Liver (tissue), 9 donors: ENCODE measurements around the gene RAB31. TPM values are rescaled to one million over a fixed set of nuclear protein-coding genes. Genes with fewer than 3 reads are reported as not detected.

Source experiments
- DNase-seq: peaks from one replicate; pipeline ENCODE4 v3.0.0-alpha.2; 2017; ENCODE audit warnings: low spot score
- H3K27ac ChIP-seq, 2 donors: one replicate each; pipeline ENCODE4 v1.7.0; 2013; ENCODE audit warnings: inconsistent platforms in 2 of 2, low read length in 2 of 2, control low read depth in 1 of 2, low read depth in 1 of 2, mild to moderate bottlenecking in 1 of 2
- H3K27me3 ChIP-seq, 4 donors: one replicate each; pipeline versions ENCODE4 v1.6.1 to v1.7.0; 2013; ENCODE audit warnings: low read length in 3 of 4, inconsistent platforms in 1 of 4, mild to moderate bottlenecking in 1 of 4, moderate library complexity in 1 of 4; ENCODE audit not compliant: control insufficient read depth in 4 of 4, insufficient read depth in 4 of 4
- H3K36me3 ChIP-seq, 4 donors: one replicate each; pipeline versions ENCODE4 v1.6.1 to v1.7.0; 2013; ENCODE audit warnings: low read length in 3 of 4, mild to moderate bottlenecking in 3 of 4, low read depth in 1 of 4, moderate library complexity in 1 of 4; ENCODE audit not compliant: control insufficient read depth in 4 of 4, insufficient read depth in 3 of 4
- H3K4me1 ChIP-seq, 4 donors: one replicate each; pipeline versions ENCODE4 v1.6.1 to v1.7.0; 2013; ENCODE audit warnings: low read length in 3 of 4, mild to moderate bottlenecking in 3 of 4, moderate library complexity in 1 of 4; ENCODE audit not compliant: control insufficient read depth in 4 of 4, insufficient read depth in 4 of 4
- H3K4me3 ChIP-seq, 3 donors: one replicate each; pipeline versions ENCODE4 v1.6.1 to v1.7.0; 2013; ENCODE audit warnings: low read length in 3 of 3, control low read depth in 1 of 3, low read depth in 1 of 3, mild to moderate bottlenecking in 1 of 3
- H3K9ac ChIP-seq, 2 donors: one replicate each; pipeline ENCODE4 v1.7.0; 2013; ENCODE audit warnings: low read length in 2 of 2, mild to moderate bottlenecking in 2 of 2, moderate library complexity in 2 of 2, control low read depth in 1 of 2, low read depth in 1 of 2
- H3K9me3 ChIP-seq, 4 donors: one replicate each; pipeline versions ENCODE4 v1.6.1 to v1.7.0; 2013; ENCODE audit warnings: low read length in 3 of 4; ENCODE audit not compliant: control insufficient read depth in 4 of 4
- ATF3 ChIP-seq: IDR thresholded peaks from 2 replicates; pipeline ENCODE4 v1.6.1; 2016; ENCODE audit warnings: antibody characterized with exemption
- EGR1 ChIP-seq, 2 donors: IDR thresholded peaks; 2 replicates each; pipeline ENCODE4 v1.6.1; 2016 to 2018; ENCODE audit warnings: antibody characterized with exemption in 2 of 2, low read depth in 2 of 2
- FOXA1 ChIP-seq: IDR thresholded peaks from 2 replicates; pipeline ENCODE4 v1.6.1; 2016; ENCODE audit warnings: antibody characterized with exemption
- FOXA2 ChIP-seq: IDR thresholded peaks from 2 replicates; pipeline ENCODE4 v1.6.1; 2016; ENCODE audit warnings: antibody characterized with exemption
- GABPA ChIP-seq, 2 donors: IDR thresholded peaks in 1 of 2; conservative IDR thresholded peaks in 1 of 2; 2 replicates each; pipeline ENCODE4 v1.6.1; 2016; ENCODE audit warnings: antibody characterized with exemption in 2 of 2, mild to moderate bottlenecking in 1 of 2, moderate library complexity in 1 of 2
- HNF4A ChIP-seq, 2 donors: conservative IDR thresholded peaks; 2 replicates each; pipeline ENCODE4 v1.6.1; 2016; ENCODE audit warnings: antibody characterized with exemption in 2 of 2, mild to moderate bottlenecking in 2 of 2
- HNF4G ChIP-seq: IDR thresholded peaks from 2 replicates; pipeline ENCODE4 v1.6.1; 2016; ENCODE audit warnings: antibody characterized with exemption
- JUND ChIP-seq, 2 donors: IDR thresholded peaks; 2 replicates each; pipeline ENCODE4 v1.6.1; 2016; ENCODE audit warnings: antibody characterized with exemption in 2 of 2
- MAX ChIP-seq: IDR thresholded peaks from 2 replicates; pipeline ENCODE4 v1.6.1; 2016; ENCODE audit warnings: antibody characterized with exemption
- NR2F2 ChIP-seq: IDR thresholded peaks from 2 replicates; pipeline ENCODE4 v1.6.1; 2016; ENCODE audit warnings: antibody characterized with exemption
- RAD21 ChIP-seq, 2 donors: IDR thresholded peaks; 2 replicates each; pipeline ENCODE4 v1.6.1; 2016; ENCODE audit warnings: antibody characterized with exemption in 2 of 2, mild to moderate bottlenecking in 2 of 2
- RXRA ChIP-seq, 2 donors: IDR thresholded peaks; 2 replicates each; pipeline ENCODE4 v1.6.1; 2017 to 2018; ENCODE audit warnings: antibody characterized with exemption in 2 of 2, mild to moderate bottlenecking in 1 of 2
- SP1 ChIP-seq: IDR thresholded peaks from 2 replicates; pipeline ENCODE4 v1.6.1; 2018; ENCODE audit warnings: antibody characterized with exemption, mild to moderate bottlenecking
- TAF1 ChIP-seq: conservative IDR thresholded peaks from 2 replicates; pipeline ENCODE4 v1.6.1; 2016; ENCODE audit warnings: antibody characterized with exemption, mild to moderate bottlenecking
- YY1 ChIP-seq: IDR thresholded peaks from 2 replicates; pipeline ENCODE4 v1.6.1; 2016; ENCODE audit warnings: antibody characterized with exemption, mild to moderate bottlenecking
- WGBS: extraction: QIAGEN DNeasy Blood & Tissue Kit; methylation state at CpG from one replicate; pipeline ENCODE4 v1.1.7; 2013; 5-methylcytosine and 5-hydroxymethylcytosine counted together
- polyA plus RNA-seq, 2 donors: library from polyadenylated mRNA; stranded (reverse) in 1 of 2; unstranded in 1 of 2; fragments of 200-250 nt in 1 of 2; fragments of >200 nt in 1 of 2; fragmentation: Nextera tagmentation in 1 of 2; extraction: Ambion mirVana in 1 of 2; gene quantifications; one replicate each; pipeline versions ENCODE4 v1.2.1 to v1.2.3, GENCODE V29; 2013 to 2015
- total RNA-seq, 2 donors: library from RNA; depleted of rRNA; stranded (reverse); fragments of >200 nt; gene quantifications; one replicate each; pipeline ENCODE4 v1.2.3, GENCODE V29; 2014
- TF ChIP-seq, protein P1 (sequence below): fragments of 150-350 bp; IDR thresholded peaks from 2 replicates; pipeline ENCODE4 v1.5.1; 2017; ENCODE audit warnings: improper control_type of control experiment, low read depth, low read length; ENCODE audit not compliant: missing input control
- TF ChIP-seq, protein P2 (sequence below): IDR thresholded peaks from 2 replicates; pipeline ENCODE4 v1.6.1; 2016; ENCODE audit warnings: antibody characterized with exemption
- TF ChIP-seq, protein P3 (sequence below): IDR thresholded peaks from 2 replicates; pipeline ENCODE4 v1.6.1; 2016; ENCODE audit warnings: antibody characterized with exemption, mild to moderate bottlenecking
- donor health status: healthy.
- donor health status: healthy.
- donor health status: healthy.
- donor health status: healthy.
- donor health status: healthy.

The RAB31 gene
- total and polyA plus RNA-seq, 4 donors, result 3.6 to 12.8 (median 9.7) TPM

DNA sequence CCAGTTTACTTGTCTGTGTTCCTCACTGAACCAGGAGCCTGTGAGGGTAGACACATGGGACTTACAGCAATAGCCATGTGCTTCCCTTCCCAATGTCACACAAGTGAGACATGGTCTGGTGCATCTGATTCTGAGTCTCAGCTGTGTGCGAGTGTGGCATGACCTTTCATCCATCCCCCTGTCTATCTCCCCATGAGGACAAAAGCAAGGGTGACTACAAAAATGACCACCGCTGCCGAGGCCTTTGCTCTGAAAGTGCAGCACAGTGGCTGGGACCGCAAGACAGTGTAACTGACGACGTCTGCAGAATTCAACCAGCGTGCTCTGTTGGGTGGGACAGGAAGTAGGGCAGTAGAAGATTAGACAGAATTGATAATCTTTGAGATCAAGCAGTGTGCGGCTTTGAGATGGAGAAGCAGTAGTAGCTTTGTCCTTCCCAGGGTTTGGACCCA, 50.5 kb downstream of the RAB31 start:
- H3K4me1 ChIP-seq, result no peaks in the 10 kb centered on the region
- no peak overlapping the region for H3K27ac ChIP-seq
- no peak overlapping the region for H3K4me3 ChIP-seq
- no peak for DNase-seq
- no peak for TF ChIP-seq HNF4G
- TF ChIP-seq, protein P1, sequence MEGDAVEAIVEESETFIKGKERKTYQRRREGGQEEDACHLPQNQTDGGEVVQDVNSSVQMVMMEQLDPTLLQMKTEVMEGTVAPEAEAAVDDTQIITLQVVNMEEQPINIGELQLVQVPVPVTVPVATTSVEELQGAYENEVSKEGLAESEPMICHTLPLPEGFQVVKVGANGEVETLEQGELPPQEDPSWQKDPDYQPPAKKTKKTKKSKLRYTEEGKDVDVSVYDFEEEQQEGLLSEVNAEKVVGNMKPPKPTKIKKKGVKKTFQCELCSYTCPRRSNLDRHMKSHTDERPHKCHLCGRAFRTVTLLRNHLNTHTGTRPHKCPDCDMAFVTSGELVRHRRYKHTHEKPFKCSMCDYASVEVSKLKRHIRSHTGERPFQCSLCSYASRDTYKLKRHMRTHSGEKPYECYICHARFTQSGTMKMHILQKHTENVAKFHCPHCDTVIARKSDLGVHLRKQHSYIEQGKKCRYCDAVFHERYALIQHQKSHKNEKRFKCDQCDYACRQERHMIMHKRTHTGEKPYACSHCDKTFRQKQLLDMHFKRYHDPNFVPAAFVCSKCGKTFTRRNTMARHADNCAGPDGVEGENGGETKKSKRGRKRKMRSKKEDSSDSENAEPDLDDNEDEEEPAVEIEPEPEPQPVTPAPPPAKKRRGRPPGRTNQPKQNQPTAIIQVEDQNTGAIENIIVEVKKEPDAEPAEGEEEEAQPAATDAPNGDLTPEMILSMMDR, result no peak
- no peak for TF ChIP-seq RAD21 (IDR thresholded peaks at IDR 0.05)
- no peak for TF ChIP-seq FOXA1
- TF ChIP-seq RXRA (IDR thresholded peaks at IDR 0.05), result no peak
- TF ChIP-seq GABPA (IDR thresholded peaks at IDR 0.05 in 1 of 2, conservative IDR thresholded peaks at IDR 0.05 in 1 of 2), result no peak
- TF ChIP-seq HNF4A (conservative IDR thresholded peaks at IDR 0.05), result no peak
- TF ChIP-seq EGR1 (IDR thresholded peaks at IDR 0.05; ENCODE audit: low read depth in 2 of 2), result no peak
- TF ChIP-seq, protein P2, sequence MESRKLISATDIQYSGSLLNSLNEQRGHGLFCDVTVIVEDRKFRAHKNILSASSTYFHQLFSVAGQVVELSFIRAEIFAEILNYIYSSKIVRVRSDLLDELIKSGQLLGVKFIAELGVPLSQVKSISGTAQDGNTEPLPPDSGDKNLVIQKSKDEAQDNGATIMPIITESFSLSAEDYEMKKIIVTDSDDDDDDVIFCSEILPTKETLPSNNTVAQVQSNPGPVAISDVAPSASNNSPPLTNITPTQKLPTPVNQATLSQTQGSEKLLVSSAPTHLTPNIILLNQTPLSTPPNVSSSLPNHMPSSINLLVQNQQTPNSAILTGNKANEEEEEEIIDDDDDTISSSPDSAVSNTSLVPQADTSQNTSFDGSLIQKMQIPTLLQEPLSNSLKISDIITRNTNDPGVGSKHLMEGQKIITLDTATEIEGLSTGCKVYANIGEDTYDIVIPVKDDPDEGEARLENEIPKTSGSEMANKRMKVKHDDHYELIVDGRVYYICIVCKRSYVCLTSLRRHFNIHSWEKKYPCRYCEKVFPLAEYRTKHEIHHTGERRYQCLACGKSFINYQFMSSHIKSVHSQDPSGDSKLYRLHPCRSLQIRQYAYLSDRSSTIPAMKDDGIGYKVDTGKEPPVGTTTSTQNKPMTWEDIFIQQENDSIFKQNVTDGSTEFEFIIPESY, result no peak
- TF ChIP-seq, protein P3, sequence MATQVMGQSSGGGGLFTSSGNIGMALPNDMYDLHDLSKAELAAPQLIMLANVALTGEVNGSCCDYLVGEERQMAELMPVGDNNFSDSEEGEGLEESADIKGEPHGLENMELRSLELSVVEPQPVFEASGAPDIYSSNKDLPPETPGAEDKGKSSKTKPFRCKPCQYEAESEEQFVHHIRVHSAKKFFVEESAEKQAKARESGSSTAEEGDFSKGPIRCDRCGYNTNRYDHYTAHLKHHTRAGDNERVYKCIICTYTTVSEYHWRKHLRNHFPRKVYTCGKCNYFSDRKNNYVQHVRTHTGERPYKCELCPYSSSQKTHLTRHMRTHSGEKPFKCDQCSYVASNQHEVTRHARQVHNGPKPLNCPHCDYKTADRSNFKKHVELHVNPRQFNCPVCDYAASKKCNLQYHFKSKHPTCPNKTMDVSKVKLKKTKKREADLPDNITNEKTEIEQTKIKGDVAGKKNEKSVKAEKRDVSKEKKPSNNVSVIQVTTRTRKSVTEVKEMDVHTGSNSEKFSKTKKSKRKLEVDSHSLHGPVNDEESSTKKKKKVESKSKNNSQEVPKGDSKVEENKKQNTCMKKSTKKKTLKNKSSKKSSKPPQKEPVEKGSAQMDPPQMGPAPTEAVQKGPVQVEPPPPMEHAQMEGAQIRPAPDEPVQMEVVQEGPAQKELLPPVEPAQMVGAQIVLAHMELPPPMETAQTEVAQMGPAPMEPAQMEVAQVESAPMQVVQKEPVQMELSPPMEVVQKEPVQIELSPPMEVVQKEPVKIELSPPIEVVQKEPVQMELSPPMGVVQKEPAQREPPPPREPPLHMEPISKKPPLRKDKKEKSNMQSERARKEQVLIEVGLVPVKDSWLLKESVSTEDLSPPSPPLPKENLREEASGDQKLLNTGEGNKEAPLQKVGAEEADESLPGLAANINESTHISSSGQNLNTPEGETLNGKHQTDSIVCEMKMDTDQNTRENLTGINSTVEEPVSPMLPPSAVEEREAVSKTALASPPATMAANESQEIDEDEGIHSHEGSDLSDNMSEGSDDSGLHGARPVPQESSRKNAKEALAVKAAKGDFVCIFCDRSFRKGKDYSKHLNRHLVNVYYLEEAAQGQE, result no peak
- no peak for TF ChIP-seq YY1
- TF ChIP-seq ATF3, result no peak
- TF ChIP-seq JUND (IDR thresholded peaks at IDR 0.05), result no peak
- TF ChIP-seq TAF1, result no peak
- no peak for TF ChIP-seq FOXA2
- no peak for TF ChIP-seq SP1
- no peak for TF ChIP-seq MAX
- TF ChIP-seq NR2F2, result no peak
- no peak overlapping the region for H3K9ac ChIP-seq
- H3K27me3 ChIP-seq, result no peaks in the 10 kb centered on the region
- H3K36me3 ChIP-seq, result no peaks in the 10 kb centered on the region
- 83% methylated on average over 8 of the region's 8 CpGs for WGBS
- H3K9me3 ChIP-seq, result no peaks in the 10 kb centered on the region
